Measurements from ENCODE around the gene AGPAT4. TPM values are rescaled to one million over a fixed set of nuclear protein-coding genes. Genes with fewer than 3 reads are reported as not detected.

Gene AGPAT4
- total RNA-seq, 2 experiments from 2014 or later: 0.95 to 1.3 TPM

GRCh38 chr6:161228921-161229591, 44.8 kb downstream of the AGPAT4 start:
- Histone ChIP-seq H3K4me3 (ENCODE audit: low read depth, low read length, poor library complexity, severe bottlenecking) (no peak overlapping the region), H3K4me1 (ENCODE audit: insufficient read depth, low read length, poor library complexity, severe bottlenecking) (no peaks in the 10 kb centered on the region), H2AFZ (ENCODE audit: low read length) (no peak overlapping the region), H3K36me3 (ENCODE audit: insufficient read depth, low read length) (no peaks in the 10 kb centered on the region), H3K9me3 (ENCODE audit: low read length) (no peaks in the 10 kb centered on the region), H3K4me2 (ENCODE audit: low read length) (no peak overlapping the region), H3K27ac (ENCODE audit: low read depth, low read length, poor library complexity, severe bottlenecking) (no peak overlapping the region), H3K79me2 (ENCODE audit: insufficient read depth, low read depth, low read length) (no peaks in the 10 kb centered on the region), H4K20me1 (ENCODE audit: insufficient read depth, low read length) (no peaks in the 10 kb centered on the region), H3K9me2 (ENCODE audit: insufficient read depth, low read length) (no peaks in the 10 kb centered on the region)
- ChIA-PET CTCF (ENCODE audit: unreplicated experiment) (no interaction called here), POLR2A (interaction anchor here (1.8 kb wide), 1 partner anchor 19 kb away, joined by 4 read pairs; no protein-coding TSS in a partner anchor)
- no peak for DNase-seq (ENCODE audit: low spot score)
- BruUV-seq (replicated peaks): no TSS peak
- intact Hi-C loops (cut with micrococcal nuclease; ENCODE audit: unreplicated experiment): no loop called here
- TF ChIP-seq CTCF (conservative IDR thresholded peaks at IDR 0.05; ENCODE audit: low read length) (no peak), EZH2phosphoT487 (IDR thresholded peaks at IDR 0.05; ENCODE audit: borderline replicate concordance, low read depth, low read length) (no peak)

- Histone ChIP-seq H2AFZ (ENCODE audit: low read length) (no peak overlapping the region), H3K4me3 (ENCODE audit: low read depth, low read length, poor library complexity, severe bottlenecking) (no peak overlapping the region), H3K36me3 (ENCODE audit: insufficient read depth, low read length) (no peaks in the 10 kb centered on the region), H3K9me3 (ENCODE audit: low read length) (no peaks in the 10 kb centered on the region), H3K4me2 (ENCODE audit: low read length) (no peak overlapping the region), H4K20me1 (ENCODE audit: insufficient read depth, low read length) (no peaks in the 10 kb centered on the region), H3K27ac (ENCODE audit: low read depth, low read length, poor library complexity, severe bottlenecking) (no peak overlapping the region), H3K79me2 (ENCODE audit: insufficient read depth, low read depth, low read length) (no peaks in the 10 kb centered on the region), H3K4me1 (ENCODE audit: insufficient read depth, low read length, poor library complexity, severe bottlenecking) (no peaks in the 10 kb centered on the region), H3K9me2 (ENCODE audit: insufficient read depth, low read length) (no peaks in the 10 kb centered on the region)
- intact Hi-C loops (cut with micrococcal nuclease; ENCODE audit: unreplicated experiment): no loop called here
- POLR2A ChIA-PET: interaction anchor here (1.8 kb wide), 1 partner anchor 18 kb away, joined by 4 read pairs; no protein-coding TSS in a partner anchor
- CTCF ChIA-PET (ENCODE audit: unreplicated experiment): no interaction called here
- no peak for DNase-seq (ENCODE audit: low spot score)
- no TSS peak for BruUV-seq (replicated peaks)
- TF ChIP-seq CTCF (conservative IDR thresholded peaks at IDR 0.05; ENCODE audit: low read length): no peak
- TF ChIP-seq EZH2phosphoT487 (IDR thresholded peaks at IDR 0.05; ENCODE audit: borderline replicate concordance, low read depth, low read length): no peak
These were observed 45.8 kb downstream of the AGPAT4 start for GRCh38 chr6:161228096-161228495.
